BLaER1 (cell line): ENCODE measurements around the gene EIF4G3.

Source experiments
- H3K27ac ChIP-seq: shearing (Covaris generic); formaldehyde crosslinking; 2 replicates; pipeline ENCODE4 v1.8.1; 2022
- H3K27me3 ChIP-seq: shearing (Covaris generic); formaldehyde crosslinking; 2 replicates; pipeline ENCODE4 v1.8.1; 2022
- H3K36me3 ChIP-seq: shearing (Covaris generic); formaldehyde crosslinking; 2 replicates; pipeline ENCODE4 v1.8.1; 2022
- H3K4me1 ChIP-seq: shearing (Covaris generic); formaldehyde crosslinking; 2 replicates; pipeline ENCODE4 v1.8.1; 2022
- H3K4me2 ChIP-seq: shearing (Covaris generic); formaldehyde crosslinking; 2 replicates; pipeline ENCODE4 v1.8.1; 2022
- H3K4me3 ChIP-seq: shearing (Covaris generic); formaldehyde crosslinking; 2 replicates; pipeline ENCODE4 v1.8.1; 2022
- H3K9ac ChIP-seq: shearing (Covaris generic); formaldehyde crosslinking; 2 replicates; pipeline ENCODE4 v1.8.1; 2022
- H3K9me3 ChIP-seq: shearing (Covaris generic); formaldehyde crosslinking; 2 replicates; pipeline ENCODE4 v1.8.1; 2022
- H4K20me1 ChIP-seq: shearing (Covaris generic); formaldehyde crosslinking; 2 replicates; pipeline ENCODE4 v1.8.1; 2022
- Cebpa-rat ChIP-seq: shearing (Covaris generic); IDR thresholded peaks from 2 replicates; pipeline ENCODE4 v1.8.1; 2022

The EIF4G3 gene

DNA sequence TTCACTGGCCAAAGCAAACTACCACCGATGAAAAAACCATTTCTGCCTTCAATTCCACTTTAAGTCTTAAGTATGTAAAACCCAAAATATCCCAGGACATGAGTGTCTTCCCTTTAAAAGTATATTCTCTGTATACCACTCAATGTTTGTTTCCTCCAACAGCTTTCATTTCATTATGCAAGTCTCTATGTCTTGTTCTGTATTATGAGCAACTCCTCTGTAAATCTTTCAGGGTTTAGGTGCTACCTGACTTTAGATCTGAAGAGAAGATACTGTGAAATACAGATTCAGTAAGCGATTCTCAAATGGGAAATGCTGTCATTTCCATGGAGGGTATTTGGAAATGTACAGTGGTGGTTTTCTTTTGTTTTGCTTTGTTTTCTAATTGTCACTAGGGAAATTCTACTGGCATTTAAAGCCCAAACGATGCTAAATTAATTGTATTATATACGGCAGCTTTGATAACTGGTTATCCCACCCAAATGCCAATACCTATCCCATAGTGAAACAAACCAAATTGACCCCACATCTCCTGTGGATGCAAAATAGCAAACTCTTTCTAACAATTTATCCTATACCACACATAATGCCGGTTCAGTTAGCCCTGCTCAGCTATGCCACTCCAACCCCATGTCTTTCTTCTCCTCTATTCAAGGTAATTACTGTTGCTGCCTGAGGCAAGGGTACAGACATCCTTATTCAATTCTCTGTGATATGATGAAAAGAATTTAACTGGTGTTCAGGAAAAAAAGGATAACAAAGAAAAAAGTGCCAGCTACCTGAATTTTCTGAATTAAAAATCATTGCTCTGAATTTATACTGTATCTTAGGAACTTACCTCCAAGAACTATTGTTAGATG is 182.8 kb downstream of the EIF4G3 start:
- H3K4me3 ChIP-seq = no peak overlapping the region
- no peaks in the 10 kb centered on the region for H3K27me3 ChIP-seq
- peaks cover 11% of the 10 kb centered on the region for H3K36me3 ChIP-seq
- H3K9ac ChIP-seq = no peak overlapping the region
- H3K9me3 ChIP-seq = no peaks in the 10 kb centered on the region
- no peak for TF ChIP-seq Cebpa-rat
- 0 out of 2 replicates have a peak, but pooled peaks cover 8% of the 10 kb centered on the region for H3K4me1 ChIP-seq
- H3K4me2 ChIP-seq = no peak overlapping the region
- peaks cover 24% of the 10 kb centered on the region for H4K20me1 ChIP-seq
- H3K27ac ChIP-seq = no peak overlapping the region

DNA sequence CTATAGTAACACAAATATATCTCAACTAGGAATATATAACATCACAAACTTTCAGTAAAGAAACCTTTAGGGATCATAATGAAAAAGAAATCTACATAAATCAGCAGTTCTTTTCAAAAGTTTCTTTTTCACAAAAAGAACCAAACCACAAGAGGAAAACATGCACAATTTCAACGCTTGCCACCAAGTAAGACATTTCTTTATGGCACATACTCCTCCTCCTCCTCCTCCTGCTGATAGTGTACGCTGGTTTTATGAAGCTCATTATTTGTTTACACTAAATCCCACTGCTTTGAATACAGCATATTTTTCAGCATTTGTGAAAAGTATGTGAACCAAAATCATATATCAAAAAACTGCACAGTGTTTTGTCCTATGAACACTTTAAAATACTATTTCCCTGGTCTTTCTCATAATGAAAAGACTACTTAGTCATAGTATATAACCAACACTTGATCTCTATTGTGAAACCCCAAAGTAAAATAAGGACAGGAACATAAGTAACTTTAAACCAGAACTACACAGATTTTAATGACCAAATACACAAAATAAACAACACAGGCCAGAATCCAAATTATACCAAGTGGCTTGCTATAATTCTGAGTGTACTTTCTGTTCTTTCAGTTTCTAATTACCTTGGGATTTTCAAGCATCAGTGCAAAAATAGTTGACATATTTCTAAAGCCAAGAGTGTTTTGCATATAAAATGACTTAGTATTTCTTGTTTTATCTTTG is 184.2 kb downstream of the EIF4G3 start:
- Histone ChIP-seq H3K9ac (no peak overlapping the region), H4K20me1 (peaks cover 30% of the 10 kb centered on the region), H3K4me3 (no peak overlapping the region), H3K4me1 (0 out of 2 replicates have a peak, but pooled peaks cover 8% of the 10 kb centered on the region), H3K36me3 (peaks cover 11% of the 10 kb centered on the region), H3K4me2 (no peak overlapping the region), H3K27me3 (no peaks in the 10 kb centered on the region), H3K27ac (no peak overlapping the region), H3K9me3 (no peaks in the 10 kb centered on the region)
- TF ChIP-seq Cebpa-rat = no peak

DNA sequence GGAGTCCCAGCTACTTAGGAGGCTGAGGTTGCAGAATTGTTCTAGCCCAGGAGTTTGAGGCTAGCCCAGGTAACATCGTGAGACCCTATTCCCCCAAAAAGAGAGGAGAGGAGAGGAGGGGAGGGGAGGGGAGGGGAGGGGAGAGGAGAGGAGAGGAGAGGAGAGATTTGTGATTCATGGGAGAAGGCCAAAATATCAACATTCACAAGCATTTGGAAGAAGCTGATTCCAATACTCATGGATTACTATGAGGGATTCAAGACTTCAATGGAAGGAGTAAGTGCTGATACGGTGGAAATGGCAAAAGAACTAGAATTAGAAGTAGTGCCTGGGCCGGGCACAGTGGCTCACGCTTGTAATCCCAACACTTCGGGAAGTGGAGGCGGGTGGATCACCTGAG is 187.8 kb downstream of the EIF4G3 start:
- Histone ChIP-seq H4K20me1 (peaks cover 37% of the 10 kb centered on the region; the same call in 1 of the 2 replicates), H3K27me3 (no peaks in the 10 kb centered on the region), H3K27ac (no peak overlapping the region), H3K4me2 (no peak overlapping the region), H3K36me3 (peaks cover 11% of the 10 kb centered on the region), H3K4me1 (0 out of 2 replicates have a peak, but pooled peaks cover 8% of the 10 kb centered on the region), H3K9me3 (no peaks in the 10 kb centered on the region), H3K4me3 (no peak overlapping the region), H3K9ac (no peak overlapping the region)
- TF ChIP-seq Cebpa-rat = no peak

DNA sequence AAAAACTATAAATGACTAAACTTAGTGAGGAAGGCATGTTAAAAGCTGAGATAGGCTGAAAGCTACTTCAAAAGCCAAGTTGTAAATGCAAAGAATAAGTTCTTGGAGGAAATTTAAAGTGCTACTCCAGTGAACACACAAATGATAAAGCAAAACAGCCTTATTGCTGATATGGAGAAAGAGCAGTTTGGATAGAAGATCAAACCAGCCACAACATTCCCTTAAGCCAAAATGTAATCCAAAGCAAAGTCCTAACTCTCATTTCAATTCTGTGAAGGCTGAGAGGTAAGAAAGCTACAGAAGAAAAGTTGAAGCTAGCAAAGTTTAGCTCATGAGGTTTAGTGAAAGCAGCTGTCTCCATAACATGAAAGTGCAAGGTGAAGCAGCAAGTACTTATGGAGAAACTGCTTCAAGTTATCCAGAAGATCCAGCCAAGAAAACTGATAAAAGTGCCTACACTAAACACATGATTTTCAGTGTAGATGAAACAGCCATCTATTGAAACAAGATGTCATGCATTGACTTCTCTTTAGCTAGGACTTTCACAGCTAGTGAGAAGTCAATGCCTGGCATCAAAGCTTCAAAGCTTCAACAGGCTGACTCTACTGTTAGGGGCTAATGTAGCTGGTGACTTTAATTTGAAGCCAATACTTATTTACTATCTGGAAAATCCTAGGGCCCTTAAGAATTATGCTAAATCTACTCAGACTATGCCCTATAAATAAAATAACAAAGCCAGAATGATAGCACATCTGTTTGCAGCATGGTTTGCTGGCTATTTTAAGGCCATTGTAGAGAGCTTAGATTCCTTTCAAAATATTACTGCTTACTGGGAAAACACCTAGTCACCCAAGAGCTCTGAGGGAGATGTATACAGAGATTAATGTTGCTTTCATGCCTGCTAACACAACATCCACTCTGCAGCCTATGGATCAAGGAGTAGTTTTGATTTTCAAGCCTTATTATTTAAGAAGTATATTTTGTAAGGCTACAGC is 188.6 kb downstream of the EIF4G3 start:
- Histone ChIP-seq H3K4me3 (no peak overlapping the region), H3K9ac (no peak overlapping the region), H4K20me1 (peaks cover 37% of the 10 kb centered on the region; the same call in 1 of the 2 replicates), H3K4me2 (no peak overlapping the region), H3K27ac (no peak overlapping the region), H3K36me3 (peaks cover 11% of the 10 kb centered on the region), H3K4me1 (0 out of 2 replicates have a peak, but pooled peaks cover 8% of the 10 kb centered on the region), H3K27me3 (no peaks in the 10 kb centered on the region), H3K9me3 (no peaks in the 10 kb centered on the region)
- TF ChIP-seq Cebpa-rat = no peak

DNA sequence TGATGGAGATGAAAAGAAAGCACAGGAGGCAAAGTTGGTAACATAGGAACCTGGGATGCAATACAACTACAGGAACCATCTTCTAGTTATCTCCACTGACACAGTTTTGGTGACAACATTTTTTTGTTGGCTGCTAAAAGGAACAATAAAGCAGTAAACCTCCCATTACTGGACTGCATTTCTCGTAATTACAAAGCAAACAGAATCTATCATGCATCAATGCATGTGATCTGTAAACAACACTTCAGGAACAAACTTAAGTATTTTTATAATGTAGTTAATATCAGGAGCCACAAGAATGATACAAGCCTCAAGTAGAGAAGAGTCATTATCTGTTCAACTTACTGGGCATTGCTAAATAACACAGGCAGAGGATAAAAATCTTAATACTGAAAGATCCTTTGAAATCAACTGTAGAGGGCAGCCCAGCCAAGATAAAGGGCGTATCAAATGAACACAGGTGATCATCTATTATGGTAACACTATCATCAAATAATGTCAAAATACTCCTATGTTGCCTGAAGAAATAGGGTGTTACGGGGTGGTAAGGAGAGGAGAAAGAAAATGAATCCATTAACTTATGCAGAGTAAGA is 193.3 kb downstream of the EIF4G3 start:
- peaks cover 19% of the 10 kb centered on the region for H3K36me3 ChIP-seq
- no peak overlapping the region for H3K4me2 ChIP-seq
- no peaks in the 10 kb centered on the region for H3K27me3 ChIP-seq
- no peaks in the 10 kb centered on the region for H3K4me1 ChIP-seq
- H3K9ac ChIP-seq = no peak overlapping the region
- H4K20me1 ChIP-seq = 0 out of 2 replicates have a peak, but pooled peaks cover 21% of the 10 kb centered on the region
- H3K9me3 ChIP-seq = no peaks in the 10 kb centered on the region
- H3K4me3 ChIP-seq = no peak overlapping the region
- TF ChIP-seq Cebpa-rat = no peak
- no peak overlapping the region for H3K27ac ChIP-seq

DNA sequence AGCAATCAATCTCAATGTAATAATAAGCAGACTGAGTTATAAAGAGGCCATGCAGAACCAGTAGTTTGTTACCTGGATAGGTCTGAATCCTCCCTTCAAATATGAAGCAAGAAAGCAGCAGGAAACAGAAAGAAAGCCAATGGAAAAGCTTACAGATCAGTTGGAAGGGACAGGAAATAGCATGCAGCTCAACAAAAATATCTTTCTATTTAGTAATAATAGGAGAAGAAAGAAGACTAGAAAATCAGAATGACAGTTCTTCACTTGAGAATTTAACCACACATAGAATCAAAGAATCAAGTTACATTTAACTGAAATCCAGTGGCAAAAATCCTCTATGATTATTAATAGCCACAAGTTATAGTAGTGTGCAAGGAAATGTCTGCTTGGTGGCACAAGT is 194.4 kb downstream of the EIF4G3 start:
- Histone ChIP-seq H4K20me1 (0 out of 2 replicates have a peak, but pooled peaks cover 17% of the 10 kb centered on the region), H3K9me3 (no peaks in the 10 kb centered on the region), H3K4me2 (no peak overlapping the region), H3K4me1 (no peaks in the 10 kb centered on the region), H3K9ac (no peak overlapping the region), H3K27me3 (no peaks in the 10 kb centered on the region), H3K36me3 (peaks cover 19% of the 10 kb centered on the region), H3K4me3 (no peak overlapping the region), H3K27ac (no peak overlapping the region)
- TF ChIP-seq Cebpa-rat = no peak

DNA sequence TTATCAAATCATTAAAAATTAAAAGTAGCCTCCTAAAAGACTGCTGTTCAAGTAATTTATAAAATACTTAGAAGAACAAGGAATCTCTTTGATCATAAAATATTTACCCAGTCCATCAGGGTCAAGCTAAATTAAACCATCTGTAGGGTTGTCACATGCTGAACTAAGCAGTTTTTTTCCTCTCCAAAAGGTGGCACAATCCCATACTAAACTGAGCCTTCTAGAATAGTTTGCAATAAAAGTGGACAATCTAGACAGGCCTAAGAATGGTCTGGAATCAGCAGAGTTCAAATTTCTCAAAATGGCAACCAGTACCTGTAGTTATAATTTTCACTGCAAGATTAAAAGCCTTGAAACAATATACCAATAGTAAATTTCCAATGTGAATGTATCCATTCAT is 194.8 kb downstream of the EIF4G3 start:
- no peak for TF ChIP-seq Cebpa-rat
- no peak overlapping the region for H3K4me2 ChIP-seq
- no peaks in the 10 kb centered on the region for H3K4me1 ChIP-seq
- no peak overlapping the region for H3K9ac ChIP-seq
- H4K20me1 ChIP-seq = 0 out of 2 replicates have a peak, but pooled peaks cover 17% of the 10 kb centered on the region
- no peaks in the 10 kb centered on the region for H3K9me3 ChIP-seq
- H3K4me3 ChIP-seq = no peak overlapping the region
- H3K27me3 ChIP-seq = no peaks in the 10 kb centered on the region
- no peak overlapping the region for H3K27ac ChIP-seq
- H3K36me3 ChIP-seq = peaks cover 19% of the 10 kb centered on the region

DNA sequence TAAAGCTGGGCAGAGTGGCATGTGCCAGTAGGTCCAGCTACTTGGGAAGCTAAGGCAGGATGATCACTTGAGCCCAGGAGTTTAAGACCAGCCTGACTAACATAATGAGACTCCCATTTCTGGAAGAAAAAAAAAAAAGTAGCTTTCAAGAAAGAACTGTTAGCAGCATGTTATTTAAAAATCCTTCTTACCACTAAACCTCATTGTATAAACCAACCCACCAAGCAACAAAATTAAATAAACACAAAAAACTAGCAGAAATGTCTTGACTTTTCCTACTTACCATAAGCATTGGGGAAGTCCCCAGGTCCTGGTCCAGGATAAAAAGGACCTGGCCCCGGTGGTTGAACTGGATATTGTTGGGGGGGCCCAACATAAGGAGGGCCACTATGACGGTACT is 196.6 kb downstream of the EIF4G3 start:
- no peak overlapping the region for H3K9ac ChIP-seq
- H3K27ac ChIP-seq = no peak overlapping the region
- H4K20me1 ChIP-seq = 0 out of 2 replicates have a peak, but pooled peaks cover 10% of the 10 kb centered on the region
- no peaks in the 10 kb centered on the region for H3K9me3 ChIP-seq
- no peak overlapping the region for H3K4me2 ChIP-seq
- no peak for TF ChIP-seq Cebpa-rat
- H3K4me3 ChIP-seq = no peak overlapping the region
- peaks cover 19% of the 10 kb centered on the region for H3K36me3 ChIP-seq
- H3K27me3 ChIP-seq = no peaks in the 10 kb centered on the region
- no peaks in the 10 kb centered on the region for H3K4me1 ChIP-seq

DNA sequence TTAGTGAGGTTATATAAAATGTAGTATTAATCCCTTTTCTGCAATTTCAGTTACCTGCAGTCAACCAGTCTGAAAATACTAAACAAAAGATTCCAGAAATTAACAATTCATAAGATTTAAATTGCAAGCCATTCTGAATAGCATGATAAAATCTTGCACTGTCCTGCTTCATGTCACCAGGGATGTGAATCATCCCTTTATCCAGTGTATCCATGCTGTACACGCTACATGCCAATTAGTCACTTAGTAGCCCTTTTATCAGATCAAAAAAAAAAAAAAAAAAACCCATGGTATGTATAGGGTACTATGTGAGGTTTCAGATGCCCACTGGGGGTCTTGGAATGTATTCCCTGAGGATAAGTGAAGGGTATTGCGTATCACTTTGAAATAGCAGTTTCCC is 198.3 kb downstream of the EIF4G3 start:
- no peak for TF ChIP-seq Cebpa-rat
- H3K9me3 ChIP-seq = no peaks in the 10 kb centered on the region

More for the DNA sequence above, 198.3 kb downstream of the EIF4G3 start:
- 0 out of 2 replicates have a peak, but pooled peaks cover 10% of the 10 kb centered on the region for H4K20me1 ChIP-seq
- H3K27ac ChIP-seq = no peak overlapping the region
- H3K9ac ChIP-seq = no peak overlapping the region
- no peak overlapping the region for H3K4me2 ChIP-seq
- H3K36me3 ChIP-seq = peaks cover 25% of the 10 kb centered on the region
- H3K4me3 ChIP-seq = no peak overlapping the region
- H3K27me3 ChIP-seq = no peaks in the 10 kb centered on the region
- H3K4me1 ChIP-seq = no peaks in the 10 kb centered on the region
